A673 (cell line): ENCODE results near the gene ADAMTS3.

Source experiments
- CTCF ChIP-seq: fragments of 300-800, 200-600 bp; sonication (generic); conservative IDR thresholded peaks from 2 replicates; pipeline ENCODE4 v1.5.1; 2017; ENCODE audit warnings: low read depth, mild to moderate bottlenecking, antibody characterized with exemption, low read length, moderate library complexity, mixed read lengths
- EZH2 ChIP-seq: fragments of 200-600 bp; sonication (generic); IDR thresholded peaks from 2 replicates; pipeline ENCODE4 v1.6.1; 2017; ENCODE audit warnings: borderline replicate concordance, low read depth, mild to moderate bottlenecking, mixed read lengths, antibody characterized with exemption, low read length; ENCODE audit not compliant: poor library complexity, severe bottlenecking

GRCh38 chr4:72587334-72587733 is 18.3 kb upstream of the ADAMTS3 start:
- TF ChIP-seq CTCF (no peak), EZH2 (no peak)
